T-helper 17 cell (primary cell): ENCODE results near the gene MDGA2. TPM values are rescaled to one million over a fixed set of nuclear protein-coding genes. Genes with fewer than 3 reads are reported as not detected.

ENCODE experiments used
- ATAC-seq: fragments of 150-1000 bp; cut with Tn5 transposase; 2 replicates; pipeline ENCODE4 v1.10.0; 2021; ENCODE audit warnings: mild to moderate bottlenecking, moderate library complexity
- DNase-seq, 3 donors: peaks; one replicate each; pipeline versions ENCODE4 v3.0.0 to v3.0.0-alpha.2; 2020 to 2021
- H3K9me3 ChIP-seq: one replicate; pipeline ENCODE4 v1.7.0; 2013; ENCODE audit warnings: low read length, mild to moderate bottlenecking; ENCODE audit not compliant: control insufficient read depth, poor library complexity, severe bottlenecking
- H3K27ac Mint-ChIP-seq: one replicate; pipeline ENCODE4 v1.8.0; 2022; ENCODE audit warnings: mild to moderate bottlenecking, moderate library complexity, mixed read lengths
- H3K27me3 Mint-ChIP-seq: one replicate; pipeline ENCODE4 v1.8.0; 2022; ENCODE audit warnings: mixed read lengths
- H3K36me3 Mint-ChIP-seq: one replicate; pipeline ENCODE4 v1.8.0; 2022; ENCODE audit warnings: low read depth, mixed read lengths
- H3K4me1 Mint-ChIP-seq: one replicate; pipeline ENCODE4 v1.8.0; 2022; ENCODE audit warnings: mild to moderate bottlenecking, mixed read lengths
- H3K4me3 Mint-ChIP-seq: one replicate; pipeline ENCODE4 v1.8.0; 2022; ENCODE audit warnings: mild to moderate bottlenecking, moderate library complexity, mixed read lengths
- total RNA-seq, 4 donors: library from RNA in 2 of 4; stranded (reverse) in 2 of 4; gene quantifications; one replicate each; pipeline ENCODE4 v1.2.3 and lab custom pipeline; 2022 to 2026

The MDGA2 gene
- total RNA-seq, 2 donors from 2014 or later = not detected

GRCh38 chr14:47435331-47435965 is 240.0 kb downstream of the MDGA2 start:
- H3K27ac Mint-ChIP-seq = no peak overlapping the region

GRCh38 chr14:47427629-47428028 is 247.8 kb downstream of the MDGA2 start:
- no peaks in the 10 kb centered on the region for H3K9me3 ChIP-seq
- Mint-ChIP-seq H3K36me3 (no peaks in the 10 kb centered on the region), H3K4me1 (no peaks in the 10 kb centered on the region), H3K27me3 (no peaks in the 10 kb centered on the region), H3K4me3 (no peak overlapping the region), H3K27ac (no peak overlapping the region)
- ATAC-seq (no peak), DNase-seq (no peak)

More at GRCh38 chr14:47435331-47435965, 240.0 kb downstream of the MDGA2 start:
- Mint-ChIP-seq H3K4me1 (no peaks in the 10 kb centered on the region), H3K27me3 (no peaks in the 10 kb centered on the region), H3K4me3 (no peak overlapping the region), H3K36me3 (no peaks in the 10 kb centered on the region)
- no peaks in the 10 kb centered on the region for H3K9me3 ChIP-seq
- ATAC-seq (no peak), DNase-seq (no peak)

GRCh38 chr14:47425302-47425701 is 250.1 kb downstream of the MDGA2 start:
- no peak overlapping the region for H3K4me3 Mint-ChIP-seq
- no peaks in the 10 kb centered on the region for H3K36me3 Mint-ChIP-seq
- DNase-seq (no peak), ATAC-seq (no peak)
- no peaks in the 10 kb centered on the region for H3K4me1 Mint-ChIP-seq
- no peaks in the 10 kb centered on the region for H3K27me3 Mint-ChIP-seq
- H3K9me3 ChIP-seq = no peaks in the 10 kb centered on the region
- H3K27ac Mint-ChIP-seq = no peak overlapping the region

GRCh38 chr14:47422191-47422590 is 253.2 kb downstream of the MDGA2 start:
- Mint-ChIP-seq H3K27me3 (no peaks in the 10 kb centered on the region), H3K36me3 (no peaks in the 10 kb centered on the region), H3K4me3 (no peak overlapping the region), H3K27ac (no peak overlapping the region), H3K4me1 (no peaks in the 10 kb centered on the region)
- DNase-seq = no peak
- no peaks in the 10 kb centered on the region for H3K9me3 ChIP-seq
- no peak for ATAC-seq

GRCh38 chr14:47411523-47411922 is 263.9 kb downstream of the MDGA2 start:
- no peak overlapping the region for H3K27ac Mint-ChIP-seq
- H3K4me1 Mint-ChIP-seq = no peaks in the 10 kb centered on the region
- no peaks in the 10 kb centered on the region for H3K27me3 Mint-ChIP-seq
- DNase-seq (no peak), ATAC-seq (no peak)
- no peak overlapping the region for H3K4me3 Mint-ChIP-seq
- H3K9me3 ChIP-seq = no peaks in the 10 kb centered on the region
- H3K36me3 Mint-ChIP-seq = no peaks in the 10 kb centered on the region

GRCh38 chr14:47392326-47392725 is 283.1 kb downstream of the MDGA2 start:
- Mint-ChIP-seq H3K36me3 (no peaks in the 10 kb centered on the region), H3K4me3 (no peak overlapping the region), H3K27ac (no peak overlapping the region), H3K27me3 (no peaks in the 10 kb centered on the region), H3K4me1 (no peaks in the 10 kb centered on the region)
- H3K9me3 ChIP-seq = no peaks in the 10 kb centered on the region
- no peak for ATAC-seq
- DNase-seq = no peak

- Mint-ChIP-seq H3K27me3 (no peaks in the 10 kb centered on the region), H3K4me3 (no peak overlapping the region), H3K27ac (no peak overlapping the region), H3K36me3 (no peaks in the 10 kb centered on the region), H3K4me1 (no peaks in the 10 kb centered on the region)
- ATAC-seq = no peak
- DNase-seq = no peak
- no peaks in the 10 kb centered on the region for H3K9me3 ChIP-seq
Measured at GRCh38 chr14:47390831-47391504, 284.4 kb downstream of the MDGA2 start.

- H3K9me3 ChIP-seq = no peaks in the 10 kb centered on the region
- DNase-seq (no peak), ATAC-seq (no peak)
- Mint-ChIP-seq H3K36me3 (no peaks in the 10 kb centered on the region), H3K4me1 (no peaks in the 10 kb centered on the region), H3K4me3 (no peak overlapping the region), H3K27me3 (no peaks in the 10 kb centered on the region), H3K27ac (no peak overlapping the region)
Measured at GRCh38 chr14:47389535-47389934, 285.9 kb downstream of the MDGA2 start.

GRCh38 chr14:47366006-47366405 is 309.4 kb downstream of the MDGA2 start:
- Mint-ChIP-seq H3K4me3 (no peak overlapping the region), H3K27me3 (no peaks in the 10 kb centered on the region), H3K27ac (no peak overlapping the region), H3K36me3 (no peaks in the 10 kb centered on the region), H3K4me1 (no peaks in the 10 kb centered on the region)
- DNase-seq = no peak
- no peak for ATAC-seq
- H3K9me3 ChIP-seq = no peaks in the 10 kb centered on the region

- no peak overlapping the region for H3K27ac Mint-ChIP-seq
- no peaks in the 10 kb centered on the region for H3K27me3 Mint-ChIP-seq
- no peaks in the 10 kb centered on the region for H3K9me3 ChIP-seq
- DNase-seq = no peak
- no peak for ATAC-seq
- no peaks in the 10 kb centered on the region for H3K4me1 Mint-ChIP-seq
- no peaks in the 10 kb centered on the region for H3K36me3 Mint-ChIP-seq
- no peak overlapping the region for H3K4me3 Mint-ChIP-seq
Measured at GRCh38 chr14:47365233-47365632, 310.2 kb downstream of the MDGA2 start.

GRCh38 chr14:47353186-47353585 is 322.2 kb downstream of the MDGA2 start:
- Mint-ChIP-seq H3K4me3 (no peak overlapping the region), H3K4me1 (no peaks in the 10 kb centered on the region), H3K36me3 (no peaks in the 10 kb centered on the region), H3K27me3 (no peaks in the 10 kb centered on the region), H3K27ac (no peak overlapping the region)
- H3K9me3 ChIP-seq = peaks cover 2% of the 10 kb centered on the region
- ATAC-seq = no peak
- no peak for DNase-seq

- H3K9me3 ChIP-seq = peaks cover 2% of the 10 kb centered on the region
- Mint-ChIP-seq H3K27ac (no peak overlapping the region), H3K36me3 (no peaks in the 10 kb centered on the region), H3K4me1 (no peaks in the 10 kb centered on the region), H3K4me3 (no peak overlapping the region), H3K27me3 (no peaks in the 10 kb centered on the region)
- ATAC-seq (no peak), DNase-seq (no peak)
Measured at GRCh38 chr14:47346849-47347248, 328.6 kb downstream of the MDGA2 start.

GRCh38 chr14:47345016-47345415 is 330.4 kb downstream of the MDGA2 start:
- peaks cover 2% of the 10 kb centered on the region for H3K9me3 ChIP-seq
- ATAC-seq (no peak), DNase-seq (no peak)
- no peaks in the 10 kb centered on the region for H3K4me1 Mint-ChIP-seq
- no peak overlapping the region for H3K27ac Mint-ChIP-seq
- H3K4me3 Mint-ChIP-seq = no peak overlapping the region
- H3K27me3 Mint-ChIP-seq = no peaks in the 10 kb centered on the region
- no peaks in the 10 kb centered on the region for H3K36me3 Mint-ChIP-seq

- Mint-ChIP-seq H3K27ac (no peak overlapping the region), H3K4me3 (no peak overlapping the region), H3K4me1 (no peaks in the 10 kb centered on the region), H3K27me3 (no peaks in the 10 kb centered on the region), H3K36me3 (no peaks in the 10 kb centered on the region)
- ATAC-seq (no peak), DNase-seq (no peak)
- H3K9me3 ChIP-seq = no peaks in the 10 kb centered on the region
Measured at GRCh38 chr14:47332939-47333338, 342.5 kb downstream of the MDGA2 start.
